DOHH2 (cell line): ENCODE results near the gene DISC1.

Experiments used
- CTCF ChIP-seq: fragments of 200-600 bp; sonication (generic); IDR thresholded peaks from one replicate; pipeline ENCODE4 v1.5.1; 2014; ENCODE audit warnings: antibody characterized with exemption, mild to moderate bottlenecking, low read depth, low read length; ENCODE audit not compliant: poor library complexity, severe bottlenecking
- EZH2phosphoT487 ChIP-seq: fragments of 200-600 bp; sonication (generic); IDR thresholded peaks from 2 replicates; pipeline ENCODE4 v1.6.1; 2017; ENCODE audit warnings: borderline replicate concordance, mild to moderate bottlenecking, antibody characterized with exemption, low read length, moderate library complexity, mixed read lengths

GRCh38 chr1:231943084-231943483 lies 316.5 kb downstream of the DISC1 start:
- TF ChIP-seq EZH2phosphoT487 (no peak), CTCF (no peak)
